ENCODE measurements around the gene QKI. TPM values are rescaled to one million over a fixed set of nuclear protein-coding genes. Genes with fewer than 3 reads are reported as not detected.
A peak's percentile ranks its signal among the peaks of the same experiment; 100 is the strongest.

Gene QKI
- total and polyA plus RNA-seq, 4 donors = 27.1 to 213 (median 89.5) TPM

DNA sequence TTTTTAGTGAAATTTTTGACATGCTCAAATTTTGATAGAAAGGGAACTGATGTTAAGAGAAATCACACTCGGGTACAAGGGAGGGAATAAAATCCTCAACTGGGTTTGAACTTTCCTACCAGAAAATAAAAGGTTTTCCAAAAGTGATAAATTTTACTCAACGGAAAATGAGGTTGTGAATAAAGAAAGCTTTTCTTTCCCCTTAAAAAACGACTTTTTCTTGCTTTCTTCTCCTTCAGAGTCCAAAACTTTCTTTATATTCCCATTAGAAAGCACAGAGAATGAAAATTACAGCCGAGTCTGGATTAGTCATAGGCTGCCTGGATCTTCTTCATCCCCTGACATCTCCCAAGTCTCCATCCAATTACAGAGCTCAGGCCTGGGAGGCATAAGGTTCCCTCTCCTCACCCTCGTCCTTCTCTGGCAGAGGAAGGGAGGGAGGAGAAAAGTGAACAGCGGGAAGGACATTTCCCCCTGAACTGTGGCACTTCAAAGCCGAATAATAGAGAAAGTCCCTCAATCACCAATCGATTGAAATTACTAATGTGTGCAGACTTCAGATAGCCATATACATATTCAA lies 28.1 kb upstream of the QKI start:
- H3K4me1 ChIP-seq (ENCODE audit: control insufficient read depth in 1 of 2, insufficient read depth in 2 of 2, low read length in 2 of 2) = no peaks in the 10 kb centered on the region
- H3K4me3 ChIP-seq (ENCODE audit: low read length in 2 of 2) = no peak overlapping the region
- H3K27me3 ChIP-seq (ENCODE audit: control insufficient read depth in 1 of 2, insufficient read depth in 2 of 2, low read length in 1 of 2) = no peaks in the 10 kb centered on the region
- WGBS, 2 donors = 71 to 75% methylated on average over 8 of the region's 8 CpGs
- H3K9me3 ChIP-seq (ENCODE audit: control insufficient read depth, low read length) = no peaks in the 10 kb centered on the region
- intact Hi-C loops (cut with DNase I) = no loop called here
- ATAC-seq (ENCODE audit: low FRiP score) (no peak), DNase-seq (no peak)
- no peak overlapping the region for H3K27ac ChIP-seq (ENCODE audit: low read depth in 1 of 2, low read length in 2 of 2)
- no peaks in the 10 kb centered on the region for H3K36me3 ChIP-seq (ENCODE audit: control insufficient read depth in 1 of 2, insufficient read depth in 2 of 2, low read length in 1 of 2)

DNA sequence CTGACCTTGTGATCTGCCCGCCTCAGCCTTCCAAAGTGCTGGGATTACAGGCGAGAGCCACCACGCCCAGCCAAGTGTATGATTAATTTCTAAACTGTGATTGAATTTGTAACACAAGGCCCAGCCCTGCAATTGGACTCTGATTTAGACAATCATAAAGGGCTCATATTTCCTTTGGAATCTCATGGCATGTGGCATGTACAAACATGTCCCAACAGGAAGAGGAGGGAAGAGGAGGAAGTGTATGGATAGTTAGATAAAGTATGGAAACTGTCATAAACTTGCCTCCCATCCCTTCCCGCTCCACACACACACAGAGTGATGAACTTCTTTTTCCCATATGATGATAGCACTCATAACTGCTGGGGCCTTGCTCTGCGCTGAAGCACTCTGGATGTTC lies 27.2 kb upstream of the QKI start:
- H3K36me3 ChIP-seq (ENCODE audit: control insufficient read depth in 1 of 2, insufficient read depth in 2 of 2, low read length in 1 of 2) = no peaks in the 10 kb centered on the region
- H3K27ac ChIP-seq (ENCODE audit: low read depth in 1 of 2, low read length in 2 of 2) = no peak overlapping the region
- no peaks in the 10 kb centered on the region for H3K4me1 ChIP-seq (ENCODE audit: control insufficient read depth in 1 of 2, insufficient read depth in 2 of 2, low read length in 2 of 2)
- WGBS, 2 donors = 93 to 97% methylated on average over 5 of the region's 5 CpGs
- ATAC-seq (ENCODE audit: low FRiP score) = peak; percentile 60
- H3K27me3 ChIP-seq (ENCODE audit: control insufficient read depth in 1 of 2, insufficient read depth in 2 of 2, low read length in 1 of 2) = no peaks in the 10 kb centered on the region
- no peaks in the 10 kb centered on the region for H3K9me3 ChIP-seq (ENCODE audit: control insufficient read depth, low read length)
- no peak for DNase-seq
- intact Hi-C loops (cut with DNase I) = no loop called here
- H3K4me3 ChIP-seq (ENCODE audit: low read length in 2 of 2) = no peak overlapping the region

DNA sequence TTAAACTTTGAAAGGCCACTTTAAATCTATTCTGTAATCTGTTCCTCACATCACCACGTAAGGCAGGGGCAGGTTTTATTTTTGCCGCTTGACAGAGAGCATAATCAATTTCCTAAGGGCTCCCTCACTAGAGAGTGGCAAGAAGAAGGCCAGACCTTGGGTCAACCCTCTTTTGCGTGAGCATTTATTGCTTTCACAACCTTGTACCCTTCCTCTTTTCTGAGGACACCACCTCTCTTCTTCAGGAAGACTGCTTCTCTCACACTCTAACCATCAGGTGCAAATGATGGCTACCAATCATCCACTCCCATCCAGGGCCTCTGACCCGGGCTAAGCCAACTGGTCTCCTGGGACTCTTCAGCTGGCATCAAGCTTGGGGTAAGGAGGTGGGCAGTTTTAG lies 25.2 kb upstream of the QKI start:
- H3K36me3 ChIP-seq (ENCODE audit: control insufficient read depth in 1 of 2, insufficient read depth in 2 of 2, low read length in 1 of 2) = no peaks in the 10 kb centered on the region
- no peaks in the 10 kb centered on the region for H3K4me1 ChIP-seq (ENCODE audit: control insufficient read depth in 1 of 2, insufficient read depth in 2 of 2, low read length in 2 of 2)
- no peaks in the 10 kb centered on the region for H3K9me3 ChIP-seq (ENCODE audit: control insufficient read depth, low read length)
- H3K27me3 ChIP-seq (ENCODE audit: control insufficient read depth in 1 of 2, insufficient read depth in 2 of 2, low read length in 1 of 2) = no peaks in the 10 kb centered on the region
- 84 to 87% methylated on average over 4 of the region's 4 CpGs for WGBS, 2 donors
- no peak for DNase-seq
- no peak for ATAC-seq (ENCODE audit: low FRiP score)
- no peak overlapping the region for H3K27ac ChIP-seq (ENCODE audit: low read depth in 1 of 2, low read length in 2 of 2)
- H3K4me3 ChIP-seq (ENCODE audit: low read length in 2 of 2) = no peak overlapping the region
- intact Hi-C loops (cut with DNase I) = no loop called here

DNA sequence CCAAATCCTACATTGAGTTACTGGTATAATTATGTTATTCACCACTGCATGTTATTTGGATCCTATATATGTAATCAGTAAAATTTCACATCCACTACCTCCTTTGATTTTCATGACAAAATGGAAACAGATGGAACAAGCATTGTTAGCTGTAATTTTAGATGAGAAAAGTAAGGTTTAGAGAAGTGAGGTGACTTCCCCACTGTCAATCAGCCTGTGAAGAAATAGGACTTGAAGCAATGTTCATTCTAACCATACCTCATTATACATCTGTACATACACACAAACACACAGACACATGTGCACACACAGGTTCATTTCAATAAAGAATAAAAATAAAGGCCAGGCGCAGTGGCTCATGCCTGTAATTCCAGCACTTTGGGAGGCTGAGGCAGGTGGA lies 23.7 kb upstream of the QKI start:
- Histone ChIP-seq H3K27me3 (ENCODE audit: control insufficient read depth in 1 of 2, insufficient read depth in 2 of 2, low read length in 1 of 2) (no peaks in the 10 kb centered on the region), H3K9me3 (ENCODE audit: control insufficient read depth, low read length) (no peaks in the 10 kb centered on the region), H3K4me3 (ENCODE audit: low read length in 2 of 2) (no peak overlapping the region), H3K4me1 (ENCODE audit: control insufficient read depth in 1 of 2, insufficient read depth in 2 of 2, low read length in 2 of 2) (no peaks in the 10 kb centered on the region), H3K36me3 (ENCODE audit: control insufficient read depth in 1 of 2, insufficient read depth in 2 of 2, low read length in 1 of 2) (no peaks in the 10 kb centered on the region), H3K27ac (ENCODE audit: low read depth in 1 of 2, low read length in 2 of 2) (no peak overlapping the region)
- intact Hi-C loops (cut with DNase I) = no loop called here
- ATAC-seq (ENCODE audit: low FRiP score) (no peak), DNase-seq (no peak)
- 95 to 96% methylated on average over 1 of the region's 1 CpG for WGBS, 2 donors

DNA sequence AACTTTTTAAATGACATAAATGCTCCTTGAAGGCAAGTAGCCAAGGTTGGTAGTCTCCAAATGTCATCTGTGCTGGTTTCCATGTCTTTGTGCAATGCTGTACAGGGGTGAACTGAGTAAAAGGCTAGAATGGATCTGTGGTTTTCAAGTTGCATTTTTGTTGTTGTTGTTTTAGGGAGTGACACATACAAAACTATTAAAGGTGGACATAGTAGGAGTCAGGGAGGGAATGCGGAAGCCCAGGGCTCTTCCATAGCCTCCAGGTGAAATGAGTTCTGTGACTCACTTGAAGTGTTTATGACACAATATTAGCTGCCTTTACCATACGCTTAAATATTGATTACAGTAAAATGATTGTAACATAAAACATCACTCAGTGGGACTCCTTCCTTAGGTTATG lies 22.5 kb upstream of the QKI start:
- no peak for ATAC-seq (ENCODE audit: low FRiP score)
- WGBS, 2 donors = 93 to 99% methylated on average over 2 of the region's 2 CpGs

DNA sequence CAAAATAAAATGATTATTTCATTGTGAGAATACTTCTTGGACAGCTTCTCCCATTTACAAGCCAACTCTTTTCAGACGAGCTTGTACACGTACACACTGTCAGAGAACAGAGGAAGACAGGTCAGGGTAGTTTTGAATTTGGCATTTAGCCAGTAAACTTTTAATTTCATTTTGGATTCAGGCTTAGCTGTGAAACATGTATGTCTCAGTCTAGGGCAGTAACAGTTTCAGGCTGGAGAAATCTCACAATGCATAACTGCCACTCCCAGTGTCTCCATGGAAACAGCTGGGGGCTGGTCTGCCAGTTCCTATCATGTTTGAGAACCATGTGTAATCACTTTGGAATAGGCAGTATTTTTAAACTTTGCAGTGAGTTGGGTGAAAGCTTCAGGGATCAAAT lies 22.0 kb upstream of the QKI start:
- DNase-seq = no peak
- Histone ChIP-seq H3K9me3 (ENCODE audit: control insufficient read depth, low read length) (no peaks in the 10 kb centered on the region), H3K36me3 (ENCODE audit: control insufficient read depth in 1 of 2, insufficient read depth in 2 of 2, low read length in 1 of 2) (no peaks in the 10 kb centered on the region), H3K27me3 (ENCODE audit: control insufficient read depth in 1 of 2, insufficient read depth in 2 of 2, low read length in 1 of 2) (no peaks in the 10 kb centered on the region), H3K4me3 (ENCODE audit: low read length in 2 of 2) (no peak overlapping the region), H3K27ac (ENCODE audit: low read depth in 1 of 2, low read length in 2 of 2) (no peak overlapping the region), H3K4me1 (ENCODE audit: control insufficient read depth in 1 of 2, insufficient read depth in 2 of 2, low read length in 2 of 2) (no peaks in the 10 kb centered on the region)
- no peak for ATAC-seq (ENCODE audit: low FRiP score)
- intact Hi-C loops (cut with DNase I) = no loop called here
- 20% methylated on average over 2 of the region's 2 CpGs for WGBS, 2 donors

More for the DNA sequence above, 22.5 kb upstream of the QKI start:
- DNase-seq = no peak
- Histone ChIP-seq H3K27me3 (ENCODE audit: control insufficient read depth in 1 of 2, insufficient read depth in 2 of 2, low read length in 1 of 2) (no peaks in the 10 kb centered on the region), H3K9me3 (ENCODE audit: control insufficient read depth, low read length) (no peaks in the 10 kb centered on the region), H3K4me1 (ENCODE audit: control insufficient read depth in 1 of 2, insufficient read depth in 2 of 2, low read length in 2 of 2) (no peaks in the 10 kb centered on the region), H3K36me3 (ENCODE audit: control insufficient read depth in 1 of 2, insufficient read depth in 2 of 2, low read length in 1 of 2) (no peaks in the 10 kb centered on the region), H3K27ac (ENCODE audit: low read depth in 1 of 2, low read length in 2 of 2) (no peak overlapping the region), H3K4me3 (ENCODE audit: low read length in 2 of 2) (no peak overlapping the region)
- intact Hi-C loops (cut with DNase I) = no loop called here

DNA sequence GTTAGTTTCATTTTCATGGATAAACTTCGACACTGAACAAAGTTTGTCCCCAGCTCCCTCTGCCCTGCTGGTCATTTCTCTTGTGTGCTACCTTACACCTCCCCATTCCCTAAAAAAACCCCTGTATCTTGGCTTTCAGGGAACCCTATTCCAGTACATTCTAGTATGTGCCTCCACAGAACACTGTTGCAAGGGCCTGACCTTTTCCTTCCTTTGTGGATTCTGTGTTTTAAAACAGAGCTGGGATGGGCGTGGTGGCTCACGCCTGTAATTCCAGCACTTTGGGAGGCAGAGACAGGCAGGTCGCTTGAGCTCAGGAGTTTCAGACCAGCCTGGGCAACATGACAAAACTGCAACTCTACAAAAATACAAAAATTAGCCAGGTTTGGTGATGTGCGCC lies 20.6 kb upstream of the QKI start:
- H3K4me3 ChIP-seq (ENCODE audit: low read length in 2 of 2) = no peak overlapping the region
- H3K36me3 ChIP-seq (ENCODE audit: control insufficient read depth in 1 of 2, insufficient read depth in 2 of 2, low read length in 1 of 2) = no peaks in the 10 kb centered on the region
- H3K9me3 ChIP-seq (ENCODE audit: control insufficient read depth, low read length) = no peaks in the 10 kb centered on the region
- no peaks in the 10 kb centered on the region for H3K4me1 ChIP-seq (ENCODE audit: control insufficient read depth in 1 of 2, insufficient read depth in 2 of 2, low read length in 2 of 2)
- H3K27ac ChIP-seq (ENCODE audit: low read depth in 1 of 2, low read length in 2 of 2) = no peak overlapping the region
- DNase-seq (no peak), ATAC-seq (ENCODE audit: low FRiP score) (no peak)
- intact Hi-C loops (cut with DNase I) = no loop called here
- WGBS, 2 donors = 95 to 99% methylated on average over 5 of the region's 5 CpGs
- H3K27me3 ChIP-seq (ENCODE audit: control insufficient read depth in 1 of 2, insufficient read depth in 2 of 2, low read length in 1 of 2) = no peaks in the 10 kb centered on the region

DNA sequence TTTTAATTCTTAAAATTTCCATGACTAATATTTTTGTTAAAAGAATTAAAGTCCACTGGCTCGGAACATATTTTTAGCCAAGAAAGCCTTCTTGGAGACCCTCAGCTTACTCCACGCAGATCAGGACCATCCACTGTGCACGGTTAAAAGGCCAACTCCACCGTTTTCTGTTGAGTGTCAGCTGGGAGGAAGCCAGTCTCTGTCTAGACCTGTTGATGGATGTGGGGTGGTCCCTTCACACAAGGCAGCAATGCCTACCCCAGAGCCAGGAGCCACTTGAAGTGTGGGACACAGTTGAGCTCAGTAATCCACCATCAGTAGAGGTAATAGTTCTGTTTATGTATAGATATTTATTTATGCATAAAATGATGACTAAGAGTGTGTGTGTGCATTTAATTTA lies 19.9 kb upstream of the QKI start:
- Histone ChIP-seq H3K4me3 (ENCODE audit: low read length in 2 of 2) (no peak overlapping the region), H3K27me3 (ENCODE audit: control insufficient read depth in 1 of 2, insufficient read depth in 2 of 2, low read length in 1 of 2) (no peaks in the 10 kb centered on the region), H3K36me3 (ENCODE audit: control insufficient read depth in 1 of 2, insufficient read depth in 2 of 2, low read length in 1 of 2) (no peaks in the 10 kb centered on the region), H3K4me1 (ENCODE audit: control insufficient read depth in 1 of 2, insufficient read depth in 2 of 2, low read length in 2 of 2) (no peaks in the 10 kb centered on the region), H3K27ac (ENCODE audit: low read depth in 1 of 2, low read length in 2 of 2) (no peak overlapping the region), H3K9me3 (ENCODE audit: control insufficient read depth, low read length) (no peaks in the 10 kb centered on the region)
- intact Hi-C loops (cut with DNase I) = no loop called here
- no peak for ATAC-seq (ENCODE audit: low FRiP score)
- WGBS, 2 donors = 83 to 85% methylated on average over 4 of the region's 4 CpGs
- no peak for DNase-seq

DNA sequence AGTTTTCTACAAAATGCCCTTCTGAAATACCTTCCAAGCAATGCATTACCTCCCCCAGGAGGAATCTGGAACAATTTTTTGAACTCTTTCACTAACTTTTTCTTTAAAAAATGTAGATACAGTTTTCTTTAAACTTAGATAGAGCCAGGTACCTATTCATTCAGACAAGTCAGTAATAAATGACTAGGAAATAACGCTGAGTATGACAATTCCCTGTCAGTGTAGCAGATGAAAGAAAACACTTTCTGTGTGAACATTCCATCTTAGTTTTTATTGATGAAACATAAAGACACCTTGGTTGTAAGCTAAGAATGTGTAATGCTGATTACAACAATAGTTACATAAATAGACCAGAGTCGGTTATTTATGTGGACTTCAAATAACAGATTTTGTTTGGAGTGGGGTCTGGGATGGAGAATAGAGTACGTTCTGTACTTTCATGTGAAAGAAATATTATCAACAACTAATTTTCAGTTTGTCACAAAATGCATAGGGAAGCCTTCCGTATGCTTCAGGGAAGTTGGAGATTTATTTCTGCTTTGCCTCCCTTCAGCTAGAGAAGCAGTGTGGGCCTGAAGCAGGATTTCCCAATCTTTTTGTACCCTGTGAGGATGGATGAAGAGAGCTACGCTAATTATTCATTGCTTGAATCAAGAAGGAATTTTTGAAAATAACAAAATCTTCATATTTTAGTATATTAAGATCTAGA lies 19.2 kb upstream of the QKI start:
- Histone ChIP-seq H3K27me3 (ENCODE audit: control insufficient read depth in 1 of 2, insufficient read depth in 2 of 2, low read length in 1 of 2) (no peaks in the 10 kb centered on the region), H3K9me3 (ENCODE audit: control insufficient read depth, low read length) (no peaks in the 10 kb centered on the region), H3K27ac (ENCODE audit: low read depth in 1 of 2, low read length in 2 of 2) (no peak overlapping the region), H3K36me3 (ENCODE audit: control insufficient read depth in 1 of 2, insufficient read depth in 2 of 2, low read length in 1 of 2) (no peaks in the 10 kb centered on the region), H3K4me1 (ENCODE audit: control insufficient read depth in 1 of 2, insufficient read depth in 2 of 2, low read length in 2 of 2) (no peaks in the 10 kb centered on the region), H3K4me3 (ENCODE audit: low read length in 2 of 2) (no peak overlapping the region)
- no peak for ATAC-seq (ENCODE audit: low FRiP score)
- no peak for DNase-seq
- intact Hi-C loops (cut with DNase I) = no loop called here
- WGBS, 2 donors = 92 to 93% methylated on average over 5 of the region's 5 CpGs
